Activated CD4-positive, alpha-beta T cell treated with anti-CD3 and anti-CD28 coated beads, Interleukin-2, amount 50 U/mL, for 24 hours (primary cell): ENCODE measurements around the gene COQ4.

ENCODE experiments used
- DNase-seq, 2 donors: peaks; one replicate each; pipeline ENCODE4 v3.0.0-alpha.2; 2020; ENCODE audit warnings: low read depth in 1 of 2, low spot score in 1 of 2

The COQ4 gene

GRCh38 chr9:128372188-128372641 lies 49.6 kb downstream of the COQ4 start:
- no peak for DNase-seq

GRCh38 chr9:128372784-128373183 lies 50.1 kb downstream of the COQ4 start:
- no peak for DNase-seq

GRCh38 chr9:128374221-128374675 lies 51.6 kb downstream of the COQ4 start:
- no peak for DNase-seq

GRCh38 chr9:128375865-128376264 lies 53.2 kb downstream of the COQ4 start:
- DNase-seq: no peak

GRCh38 chr9:128382261-128382660 lies 59.6 kb downstream of the COQ4 start:
- no peak for DNase-seq

- DNase-seq: no peak
Measured at GRCh38 chr9:128383007-128383753, 60.5 kb downstream of the COQ4 start.
